ENCODE measurements around the gene HSD11B1L. TPM values are rescaled to one million over a fixed set of nuclear protein-coding genes. Genes with fewer than 3 reads are reported as not detected.

HSD11B1L gene
- total RNA-seq, 4 donors from 2014 or later: 7.3 to 30.4 (median 15.8) TPM

- peak; percentile 97 to 99 for DNase-seq
- intact Hi-C loops (cut with DNase I): loop anchor here (10.0 kb wide), 1 partner anchor 66 kb away; the partner anchor contains the start of genes SAFB and SAFB2
- WGBS, 2 donors: 1% methylated on average over 15 to 27 of the region's 73 CpGs
- Histone ChIP-seq H3K4me3 (replicated peaks in 1 of 3) (peak within 1 kb of the TSS; percentile 51 to 94 (median 53)), H3K4me1 (peaks cover 19 to 28% of the 10 kb centered on the region in 2 donors), H3K36me3 (peaks cover 32 to 34% of the 10 kb centered on the region in 2 donors), H3K27me3 (no peaks in the 10 kb centered on the region), H3K9me3 (no peaks in the 10 kb centered on the region), H3K27ac (peak within 1 kb of the TSS; percentile 81 to 96 (median 91))
- TF ChIP-seq CTCF (IDR thresholded peaks at IDR 0.05): peak; percentile 86 to 100 (median 94)
- TF ChIP-seq POLR2A (IDR thresholded peaks at IDR 0.05): peak; percentile 78 to 96
These were observed 9.5 kb downstream of the HSD11B1L start, which contains the start of gene RPL36 for GRCh38 chr19:5690125-5690954. Gene RPL36 (plus strand): TSS chr19:5690295. CDS start chr19:5690508, 213 bp downstream.

DNA sequence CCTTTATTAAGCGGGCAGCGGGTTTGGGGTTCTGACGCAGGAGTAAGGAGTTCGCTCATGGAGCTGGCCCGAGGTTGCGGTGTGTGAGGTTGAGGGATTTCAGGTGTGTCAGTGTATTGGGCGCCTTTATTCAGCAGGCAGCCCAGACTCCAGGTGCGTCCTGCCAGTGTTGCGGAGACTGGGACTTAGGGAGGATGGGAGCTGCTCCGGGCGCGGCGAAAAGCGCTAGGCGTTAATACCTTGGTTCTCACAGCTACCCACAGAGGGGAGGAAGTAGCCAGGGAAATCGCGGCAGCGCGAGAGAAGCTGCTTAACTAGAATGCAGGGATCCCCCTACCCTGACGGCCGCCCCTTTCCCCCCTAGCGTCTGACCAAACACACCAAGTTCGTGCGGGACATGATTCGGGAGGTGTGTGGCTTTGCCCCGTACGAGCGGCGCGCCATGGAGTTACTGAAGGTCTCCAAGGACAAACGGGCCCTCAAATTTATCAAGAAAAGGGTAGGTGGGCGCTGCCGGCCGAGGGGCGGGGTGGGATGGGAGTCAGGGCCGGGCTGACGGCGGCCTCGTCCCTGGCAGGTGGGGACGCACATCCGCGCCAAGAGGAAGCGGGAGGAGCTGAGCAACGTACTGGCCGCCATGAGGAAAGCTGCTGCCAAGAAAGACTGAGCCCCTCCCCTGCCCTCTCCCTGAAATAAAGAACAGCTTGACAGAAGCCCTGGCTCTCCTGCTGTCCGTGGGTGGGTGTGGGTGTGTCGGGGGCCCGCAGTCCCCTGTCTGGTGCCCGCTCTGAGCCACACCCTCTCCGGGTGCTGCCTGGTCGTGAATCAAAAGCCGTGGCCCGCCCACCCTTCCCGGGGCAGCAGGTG, 10.4 kb downstream of the HSD11B1L start:
- Histone ChIP-seq H3K4me3 (replicated peaks in 1 of 3) (peak overlapping the region; percentile 51 to 94 (median 53)), H3K27ac (peak overlapping the region; percentile 81 to 96 (median 91)), H3K27me3 (no peaks in the 10 kb centered on the region), H3K4me1 (peaks cover 18 to 26% of the 10 kb centered on the region in 2 donors), H3K9me3 (no peaks in the 10 kb centered on the region), H3K36me3 (peaks cover 41 to 42% of the 10 kb centered on the region in 2 donors)
- TF ChIP-seq POLR2A (IDR thresholded peaks at IDR 0.05) (no peak), CTCF (IDR thresholded peaks at IDR 0.05) (no peak)
- intact Hi-C loops (cut with DNase I): loop anchor here (10.0 kb wide), 1 partner anchor 66 kb away; the partner anchor contains the start of genes SAFB and SAFB2
- peak; percentile 29 to 32 for DNase-seq
- 14 to 32% methylated on average over 36 to 48 of the region's 54 CpGs for WGBS, 2 donors

DNA sequence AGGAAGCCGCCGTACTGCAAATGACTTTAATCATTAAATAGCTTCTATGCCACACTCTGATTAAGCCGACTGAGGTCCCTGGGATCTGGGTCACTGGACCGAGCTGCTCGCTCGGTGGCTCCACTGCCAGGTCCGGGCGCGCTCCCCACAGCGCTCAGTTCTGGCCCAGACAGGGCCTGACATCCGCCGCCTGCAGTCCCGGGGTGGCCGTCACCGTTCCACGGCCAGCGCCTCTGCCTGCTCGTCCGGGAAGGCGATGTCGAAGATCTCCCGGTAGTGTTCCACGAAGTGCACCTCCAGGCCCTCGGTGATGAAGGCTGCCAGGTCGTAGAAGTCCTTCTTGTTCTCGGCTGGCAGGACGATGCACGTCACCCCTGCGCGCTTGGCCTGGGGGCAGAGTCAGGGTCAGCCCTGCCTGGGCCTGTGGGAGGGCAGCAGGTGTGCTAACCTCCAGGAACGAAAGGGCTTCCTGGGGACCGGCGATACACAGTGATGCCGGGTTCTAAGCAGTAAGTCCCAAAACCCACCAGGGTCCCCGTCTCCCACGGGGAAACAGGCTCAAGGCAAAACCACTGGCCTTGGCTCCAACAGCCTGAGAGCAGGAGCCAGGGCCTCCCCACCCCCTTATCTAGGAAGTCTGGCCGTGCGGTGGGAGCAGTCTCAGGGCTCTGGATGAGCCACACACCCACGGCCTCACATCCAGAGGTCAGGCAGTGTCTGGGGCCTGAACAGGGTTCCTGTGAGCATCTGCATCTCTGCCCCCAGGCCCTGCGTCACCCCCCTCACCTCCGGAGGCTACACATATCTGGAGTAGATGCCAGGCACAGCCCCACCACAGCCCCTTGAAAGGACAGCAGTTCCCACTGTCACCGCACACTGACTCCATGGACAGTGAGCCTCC, 11.2 kb downstream of the HSD11B1L start:
- peaks cover 47 to 48% of the 10 kb centered on the region in 2 donors for H3K36me3 ChIP-seq
- intact Hi-C loops (cut with DNase I): loop anchor here (10.0 kb wide), 1 partner anchor 67 kb away; the partner anchor contains the start of genes SAFB and SAFB2

More for the DNA sequence above, 11.2 kb downstream of the HSD11B1L start:
- TF ChIP-seq CTCF (IDR thresholded peaks at IDR 0.05): no peak
- TF ChIP-seq POLR2A (IDR thresholded peaks at IDR 0.05): no peak
- Histone ChIP-seq H3K27me3 (no peaks in the 10 kb centered on the region), H3K4me3 (replicated peaks in 1 of 3) (peak overlapping the region in 1 of 3 donors; percentile 51), H3K27ac (peak overlapping the region in 1 of 3 donors; percentile 81), H3K9me3 (no peaks in the 10 kb centered on the region), H3K4me1 (peaks cover 16 to 22% of the 10 kb centered on the region in 2 donors)
- WGBS, 2 donors: 79 to 83% methylated on average over 26 to 34 of the region's 42 CpGs
- DNase-seq: no peak
